Esophagus squamous epithelium (tissue), 5 donors: ENCODE measurements around the gene ATP12A. TPM values are rescaled to one million over a fixed set of nuclear protein-coding genes. Genes with fewer than 3 reads are reported as not detected.

ENCODE experiments used
- DNase-seq: peaks from one replicate; lab custom pipeline; 2025; lab: John Stamatoyannopoulos, UW
- H3K27ac ChIP-seq, 4 donors: fragments of 200-600 bp; sonication (generic); one replicate each; pipeline ENCODE4 v1.5.1; 2016 to 2019; ENCODE audit warnings: mild to moderate bottlenecking in 1 of 4
- H3K27me3 ChIP-seq, 4 donors: fragments of 200-600 bp; sonication (generic); 1 replicate in 3 of 4; 2 replicates in 1 of 4; pipeline versions ENCODE4 v1.5.1 to v1.6.0; 2017 to 2021; ENCODE audit warnings: antibody characterized with exemption in 1 of 4
- H3K36me3 ChIP-seq, 3 donors: fragments of 200-600 bp; sonication (generic); one replicate each; pipeline ENCODE4 v1.5.1; 2016 to 2019
- H3K4me1 ChIP-seq, 3 donors: fragments of 200-600 bp; sonication (generic); one replicate each; pipeline ENCODE4 v1.5.1; 2017 to 2019
- H3K4me3 ChIP-seq, 4 donors: fragments of 200-600 bp; sonication (generic); 1 replicate in 3 of 4; 2 replicates in 1 of 4; pipeline ENCODE4 v1.5.1; 2016 to 2019; ENCODE audit warnings: mild to moderate bottlenecking in 2 of 4, moderate library complexity in 1 of 4
- H3K9me3 ChIP-seq, 3 donors: fragments of 200-600 bp; sonication (generic); one replicate each; pipeline ENCODE4 v1.5.1; 2016 to 2019
- POLR2A ChIP-seq, 4 donors: fragments of 450-650 bp; IDR thresholded peaks; one replicate each; pipeline ENCODE4 v1.6.1; 2017; ENCODE audit warnings: antibody characterized with exemption in 4 of 4, mild to moderate bottlenecking in 4 of 4, moderate library complexity in 3 of 4
- WGBS, 2 donors: methylation state at CpG; one replicate each; pipeline ENCODE4 v1.1.5; 2018; 5-methylcytosine and 5-hydroxymethylcytosine counted together
- intact Hi-C: fragments of 100-400 bp; cut with DNase I; formaldehyde crosslinking; loops from one replicate; pipeline ENCODE4 v1.15.0; 2022
- total RNA-seq, 4 donors: library from RNA; depleted of rRNA; stranded (reverse); fragments of >200 nt; gene quantifications; one replicate each; pipeline ENCODE4 v1.1.0, GENCODE V29; 2016
- TF ChIP-seq, protein P1 (sequence below), 6 experiments: fragments of 450-650 bp in 4 of 6; fragments of 200-600 bp in 2 of 6; sonication (generic) in 2 of 6; IDR thresholded peaks; one replicate each; pipeline ENCODE4 v1.5.1; 2016 to 2019; ENCODE audit warnings: antibody characterized with exemption in 6 of 6, mild to moderate bottlenecking in 4 of 6, moderate library complexity in 4 of 6
- donor health status: DM: yes; HTN: yes; CAD: no.

The ATP12A gene
- total RNA-seq, 4 donors from 2014 or later = 0.31 to 2.9 (median 2.4) TPM

DNA sequence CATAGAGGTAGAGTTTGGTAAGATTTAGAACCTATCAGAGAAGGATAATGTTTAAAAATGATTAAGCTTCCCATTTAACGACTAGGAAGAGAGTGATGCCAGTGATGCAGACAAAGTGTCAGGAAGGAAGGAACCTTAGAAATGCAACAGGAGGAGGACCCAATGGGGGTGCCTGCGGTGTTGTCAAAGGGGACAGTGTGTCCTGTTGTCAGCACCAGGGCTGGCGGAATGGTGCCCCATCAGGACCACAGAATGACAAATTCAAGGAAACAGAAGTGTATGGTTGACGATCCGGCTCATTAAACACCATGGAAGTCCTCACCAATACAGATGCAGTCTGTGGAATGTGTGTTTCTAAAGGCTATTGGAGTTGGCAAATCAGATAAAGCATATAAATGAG lies 19.3 kb downstream of the ATP12A start:
- intact Hi-C loops = no loop called here
- Histone ChIP-seq H3K4me3 (no peak overlapping the region), H3K27ac (no peak overlapping the region), H3K4me1 (no peaks in the 10 kb centered on the region), H3K9me3 (no peaks in the 10 kb centered on the region), H3K36me3 (no peaks in the 10 kb centered on the region), H3K27me3 (peaks cover 0 to 32% (median 0%) of the 10 kb centered on the region in 4 donors)
- DNase-seq = no peak
- WGBS, 2 donors = 73 to 83% methylated on average over 5 of the region's 5 CpGs
- TF ChIP-seq, protein P1, sequence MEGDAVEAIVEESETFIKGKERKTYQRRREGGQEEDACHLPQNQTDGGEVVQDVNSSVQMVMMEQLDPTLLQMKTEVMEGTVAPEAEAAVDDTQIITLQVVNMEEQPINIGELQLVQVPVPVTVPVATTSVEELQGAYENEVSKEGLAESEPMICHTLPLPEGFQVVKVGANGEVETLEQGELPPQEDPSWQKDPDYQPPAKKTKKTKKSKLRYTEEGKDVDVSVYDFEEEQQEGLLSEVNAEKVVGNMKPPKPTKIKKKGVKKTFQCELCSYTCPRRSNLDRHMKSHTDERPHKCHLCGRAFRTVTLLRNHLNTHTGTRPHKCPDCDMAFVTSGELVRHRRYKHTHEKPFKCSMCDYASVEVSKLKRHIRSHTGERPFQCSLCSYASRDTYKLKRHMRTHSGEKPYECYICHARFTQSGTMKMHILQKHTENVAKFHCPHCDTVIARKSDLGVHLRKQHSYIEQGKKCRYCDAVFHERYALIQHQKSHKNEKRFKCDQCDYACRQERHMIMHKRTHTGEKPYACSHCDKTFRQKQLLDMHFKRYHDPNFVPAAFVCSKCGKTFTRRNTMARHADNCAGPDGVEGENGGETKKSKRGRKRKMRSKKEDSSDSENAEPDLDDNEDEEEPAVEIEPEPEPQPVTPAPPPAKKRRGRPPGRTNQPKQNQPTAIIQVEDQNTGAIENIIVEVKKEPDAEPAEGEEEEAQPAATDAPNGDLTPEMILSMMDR (IDR thresholded peaks at IDR 0.05) = no peak
- no peak for TF ChIP-seq POLR2A (IDR thresholded peaks at IDR 0.05)

DNA sequence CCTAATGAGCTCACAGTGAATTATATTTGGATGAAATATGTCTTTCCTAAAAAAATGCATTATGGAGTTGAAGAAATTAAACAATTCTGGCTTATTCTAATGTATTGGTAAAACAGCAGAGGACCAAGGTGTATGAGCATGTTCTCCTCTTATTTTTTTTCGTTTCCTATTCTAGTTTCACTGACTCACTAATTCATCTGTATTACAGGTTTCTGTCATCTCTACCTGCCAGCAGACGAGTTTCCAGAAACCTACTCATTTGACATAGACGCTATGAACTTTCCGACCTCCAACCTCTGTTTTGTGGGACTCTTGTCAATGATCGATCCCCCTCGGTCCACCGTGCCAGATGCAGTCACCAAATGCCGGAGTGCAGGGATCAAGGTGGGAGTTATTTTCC lies 20.3 kb downstream of the ATP12A start:
- DNase-seq = no peak
- peaks cover 0 to 32% (median 0%) of the 10 kb centered on the region in 4 donors for H3K27me3 ChIP-seq
- H3K9me3 ChIP-seq = no peaks in the 10 kb centered on the region
- intact Hi-C loops = no loop called here
- H3K36me3 ChIP-seq = no peaks in the 10 kb centered on the region
- H3K4me1 ChIP-seq = no peaks in the 10 kb centered on the region
- TF ChIP-seq, protein P1 (IDR thresholded peaks at IDR 0.05) = no peak
- no peak for TF ChIP-seq POLR2A (IDR thresholded peaks at IDR 0.05)
- no peak overlapping the region for H3K4me3 ChIP-seq
- H3K27ac ChIP-seq = no peak overlapping the region
- 72 to 85% methylated on average over 8 of the region's 8 CpGs for WGBS, 2 donors

DNA sequence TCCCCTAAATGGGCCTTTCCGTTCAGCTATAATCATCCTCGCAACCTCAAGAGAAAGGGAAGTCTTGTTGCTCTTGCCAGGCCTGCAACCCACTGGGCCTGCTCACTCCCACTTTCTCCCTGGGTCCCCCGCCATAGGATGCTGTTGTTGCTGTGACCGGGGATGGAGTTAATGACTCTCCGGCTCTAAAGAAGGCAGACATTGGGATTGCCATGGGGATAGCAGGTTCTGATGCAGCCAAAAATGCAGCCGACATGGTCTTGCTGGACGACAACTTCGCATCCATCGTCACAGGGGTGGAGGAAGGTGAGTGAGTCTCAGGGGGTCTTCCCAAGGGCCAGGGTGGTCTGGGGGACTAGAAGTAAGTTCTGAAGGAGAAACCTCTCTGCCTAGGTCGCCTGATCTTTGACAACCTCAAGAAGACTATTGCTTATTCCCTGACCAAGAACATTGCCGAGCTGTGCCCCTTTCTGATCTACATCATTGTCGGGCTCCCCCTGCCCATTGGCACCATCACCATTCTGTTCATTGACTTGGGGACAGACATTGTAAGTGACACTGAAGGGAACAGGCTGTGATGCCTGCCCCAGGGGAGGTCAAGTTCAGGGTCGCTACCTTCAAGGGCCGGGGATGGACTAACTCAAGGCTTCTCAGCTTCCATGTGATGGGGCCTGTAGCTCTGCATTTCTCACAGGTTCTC lies 26.8 kb downstream of the ATP12A start:
- Histone ChIP-seq H3K36me3 (no peaks in the 10 kb centered on the region), H3K9me3 (no peaks in the 10 kb centered on the region), H3K4me3 (no peak overlapping the region), H3K27me3 (no peaks in the 10 kb centered on the region), H3K27ac (no peak overlapping the region), H3K4me1 (no peaks in the 10 kb centered on the region)
- no peak for DNase-seq
- no peak for TF ChIP-seq POLR2A (IDR thresholded peaks at IDR 0.05)
- TF ChIP-seq, protein P1 (IDR thresholded peaks at IDR 0.05) = no peak
- intact Hi-C loops = no loop called here
- WGBS, 2 donors = 83 to 84% methylated on average over 11 to 13 of the region's 14 CpGs

DNA sequence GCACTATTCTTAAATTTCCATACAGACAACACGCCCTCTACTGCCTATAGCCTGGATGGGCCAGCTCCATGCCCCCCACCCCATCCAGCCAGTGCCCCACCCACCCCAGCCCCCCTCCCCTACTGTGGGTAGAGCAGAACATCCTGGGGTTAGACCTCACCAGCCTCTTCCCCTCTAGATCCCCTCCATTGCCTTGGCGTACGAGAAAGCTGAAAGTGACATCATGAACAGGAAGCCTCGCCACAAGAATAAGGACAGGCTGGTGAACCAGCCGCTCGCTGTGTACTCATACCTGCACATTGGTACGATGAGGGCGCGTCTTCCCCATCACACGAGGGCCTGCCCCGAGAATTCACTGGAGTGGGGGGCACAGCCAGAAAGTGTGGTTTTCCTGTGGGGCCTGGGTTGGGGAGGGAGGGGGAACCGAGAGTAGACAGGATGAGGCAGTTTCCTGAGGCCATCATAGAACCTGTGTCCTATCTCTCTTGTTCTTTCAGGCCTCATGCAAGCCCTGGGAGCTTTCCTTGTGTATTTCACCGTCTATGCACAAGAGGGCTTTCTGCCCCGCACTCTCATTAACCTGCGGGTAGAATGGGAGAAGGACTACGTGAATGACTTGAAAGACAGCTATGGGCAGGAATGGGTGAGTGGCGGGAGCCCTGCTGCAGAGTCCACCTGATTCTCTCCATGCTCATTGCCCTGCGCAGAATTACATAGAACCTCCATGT lies 29.1 kb downstream of the ATP12A start:
- Histone ChIP-seq H3K27ac (no peak overlapping the region), H3K4me1 (no peaks in the 10 kb centered on the region), H3K4me3 (no peak overlapping the region), H3K9me3 (no peaks in the 10 kb centered on the region), H3K36me3 (no peaks in the 10 kb centered on the region), H3K27me3 (no peaks in the 10 kb centered on the region)
- WGBS, 2 donors = 57 to 81% methylated on average over 14 to 16 of the region's 18 CpGs
- TF ChIP-seq POLR2A (IDR thresholded peaks at IDR 0.05) = no peak
- TF ChIP-seq, protein P1 (IDR thresholded peaks at IDR 0.05) = no peak
- DNase-seq = no peak
- intact Hi-C loops = no loop called here

DNA sequence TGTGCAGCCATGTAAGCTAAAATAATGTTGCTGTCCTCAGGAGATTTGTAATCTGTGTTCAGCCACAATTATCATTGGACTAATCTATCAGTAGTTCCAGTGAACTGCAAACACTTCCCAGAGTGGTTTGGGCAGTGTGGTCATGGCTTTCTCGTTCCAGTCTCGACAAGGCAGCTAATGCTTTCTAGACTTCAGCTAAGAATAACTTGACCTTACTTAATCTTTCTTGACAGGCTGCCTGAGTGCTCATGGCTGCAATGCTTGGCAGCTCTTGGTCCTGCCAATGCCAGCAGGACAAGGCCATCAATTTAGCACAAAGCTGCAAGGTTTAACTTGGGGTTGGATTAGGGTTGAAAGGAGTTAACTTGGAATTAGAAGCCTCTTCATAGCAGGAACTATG lies 32.8 kb downstream of the ATP12A start:
- no peak for TF ChIP-seq POLR2A (IDR thresholded peaks at IDR 0.05)
- TF ChIP-seq, protein P1 (IDR thresholded peaks at IDR 0.05) = no peak
- Histone ChIP-seq H3K36me3 (no peaks in the 10 kb centered on the region), H3K9me3 (no peaks in the 10 kb centered on the region), H3K4me1 (no peaks in the 10 kb centered on the region), H3K27ac (no peak overlapping the region), H3K27me3 (peaks cover 0 to 8% (median 0%) of the 10 kb centered on the region in 4 donors), H3K4me3 (no peak overlapping the region)
- WGBS, 2 donors = 36 to 37% methylated on average over 2 of the region's 2 CpGs
- intact Hi-C loops = no loop called here
- DNase-seq = no peak
